ENCODE data around the gene RAI2.

RAI2 gene

GRCh38 chrX:17860811-17861488, at the start of gene RAI2:
Gene RAI2 (minus strand): TSS chrX:17861298. CDS start chrX:17802010, 59,288 bp downstream.
- no peak for DNase-seq (ENCODE audit: low read depth)

GRCh38 chrX:17888421-17888820, 27.3 kb upstream of the RAI2 start:
- no peak for DNase-seq (ENCODE audit: low read depth)

DNA sequence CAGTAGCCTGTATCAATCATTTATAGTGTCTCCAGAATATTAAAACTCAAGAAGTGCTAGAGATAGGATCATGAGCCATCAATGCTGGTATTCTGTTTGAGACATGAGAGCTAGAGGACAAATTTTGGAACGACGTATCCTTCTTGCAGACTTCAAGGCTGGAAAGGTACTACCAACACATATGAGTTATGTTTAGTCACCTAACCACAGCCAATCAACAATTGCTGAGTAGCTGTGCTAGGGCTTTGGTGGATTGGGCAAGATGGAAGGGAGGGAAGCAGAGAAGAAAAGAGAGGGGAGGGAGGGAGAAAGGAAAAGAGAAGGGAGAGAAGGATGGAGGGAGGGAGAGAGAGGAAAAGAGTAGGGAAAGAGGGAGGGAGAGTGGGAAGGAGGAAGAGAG, 21.6 kb upstream of the RAI2 start:
- no peak for DNase-seq (ENCODE audit: low read depth)

DNA sequence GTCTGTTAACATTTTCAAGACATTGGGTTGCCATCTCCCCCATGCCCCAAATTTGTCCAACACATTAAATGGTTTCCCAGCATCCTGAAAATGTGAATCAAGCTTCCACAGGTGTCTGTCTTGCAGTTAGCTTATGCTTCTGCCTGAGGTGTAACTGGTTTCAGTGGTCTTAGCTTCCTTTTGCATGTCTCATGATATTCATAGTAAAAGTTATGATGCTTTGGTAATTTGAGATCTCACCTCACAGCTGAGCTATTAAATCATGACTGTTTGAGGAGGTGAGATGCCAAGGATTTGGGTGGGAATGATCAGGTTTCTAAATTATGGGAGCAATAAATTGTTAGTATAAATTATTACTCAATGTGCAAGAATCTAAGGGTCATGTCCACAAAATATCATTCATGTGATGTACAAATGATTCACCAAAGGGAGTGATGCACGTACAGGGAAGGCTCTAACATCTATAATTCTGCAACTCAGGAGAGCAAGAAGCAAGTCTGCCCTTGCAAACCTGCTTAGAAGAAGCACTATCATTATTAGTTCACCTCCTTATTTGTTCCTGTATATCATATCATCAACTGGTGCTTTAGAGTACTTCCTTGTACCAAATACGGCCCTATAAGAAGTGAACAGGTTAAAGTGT, 17.1 kb upstream of the RAI2 start:
- DNase-seq (ENCODE audit: low read depth), result no peak

- no peak for DNase-seq (ENCODE audit: low read depth)
Measured at GRCh38 chrX:17876135-17876534, 15.0 kb upstream of the RAI2 start.

GRCh38 chrX:17869580-17869979, 8.5 kb upstream of the RAI2 start:
- DNase-seq (ENCODE audit: low read depth), result no peak

DNA sequence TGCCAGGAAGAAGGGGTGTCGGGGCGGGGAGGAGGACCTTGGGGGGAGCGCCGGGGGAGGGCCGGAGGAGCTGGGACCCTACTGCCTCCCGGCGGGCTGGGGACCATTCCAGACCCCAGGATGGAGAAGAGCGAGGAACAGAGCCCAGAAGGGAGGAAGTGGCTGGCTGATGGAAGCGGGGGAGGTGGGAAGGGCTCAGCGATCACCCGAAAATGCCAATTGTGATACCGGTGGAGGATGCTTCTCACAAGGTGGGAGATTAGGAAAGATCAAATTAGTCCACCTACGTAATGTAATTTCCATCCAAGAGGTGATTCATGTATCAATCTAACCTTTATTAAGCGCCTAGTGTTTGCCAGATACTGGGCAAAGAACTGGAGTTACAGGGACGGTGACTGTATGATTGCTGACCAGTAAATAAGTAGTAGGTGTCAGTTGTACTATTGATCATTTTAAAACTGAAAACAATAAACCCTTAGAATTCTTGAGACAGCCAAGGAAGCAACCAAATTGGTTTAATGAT, 452 bp upstream of the RAI2 start:
- DNase-seq (ENCODE audit: low read depth), result no peak

DNA sequence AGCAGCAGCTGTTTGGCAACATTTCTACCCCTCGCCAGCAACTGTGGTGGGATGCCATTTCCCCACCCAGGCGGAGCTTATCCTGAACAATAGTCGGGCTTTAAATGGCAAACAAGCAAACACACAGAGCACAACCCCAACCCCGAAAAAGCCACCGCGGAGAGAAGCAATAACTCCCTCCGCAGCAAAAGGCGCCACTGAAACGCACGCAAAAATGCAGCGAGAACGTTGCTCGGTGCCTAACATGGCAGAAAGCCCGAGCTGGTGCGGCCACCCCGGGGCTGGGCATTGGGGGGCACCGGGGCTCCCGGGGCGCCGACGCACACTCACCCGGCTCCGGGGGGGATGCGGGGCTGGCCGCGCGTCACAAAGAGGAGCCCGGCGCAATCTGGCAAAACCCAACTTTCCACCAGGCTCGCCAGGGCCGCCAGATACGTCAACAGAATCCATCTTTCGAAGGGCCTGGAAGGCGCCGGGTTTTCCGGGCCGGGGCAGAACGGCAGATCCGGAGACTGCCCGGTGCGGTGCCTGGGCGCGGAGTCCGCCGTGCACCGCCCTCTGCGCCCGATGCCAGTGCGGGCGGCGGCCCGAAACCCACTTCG, 818 bp downstream of the RAI2 start:
- no peak for DNase-seq (ENCODE audit: low read depth)

DNA sequence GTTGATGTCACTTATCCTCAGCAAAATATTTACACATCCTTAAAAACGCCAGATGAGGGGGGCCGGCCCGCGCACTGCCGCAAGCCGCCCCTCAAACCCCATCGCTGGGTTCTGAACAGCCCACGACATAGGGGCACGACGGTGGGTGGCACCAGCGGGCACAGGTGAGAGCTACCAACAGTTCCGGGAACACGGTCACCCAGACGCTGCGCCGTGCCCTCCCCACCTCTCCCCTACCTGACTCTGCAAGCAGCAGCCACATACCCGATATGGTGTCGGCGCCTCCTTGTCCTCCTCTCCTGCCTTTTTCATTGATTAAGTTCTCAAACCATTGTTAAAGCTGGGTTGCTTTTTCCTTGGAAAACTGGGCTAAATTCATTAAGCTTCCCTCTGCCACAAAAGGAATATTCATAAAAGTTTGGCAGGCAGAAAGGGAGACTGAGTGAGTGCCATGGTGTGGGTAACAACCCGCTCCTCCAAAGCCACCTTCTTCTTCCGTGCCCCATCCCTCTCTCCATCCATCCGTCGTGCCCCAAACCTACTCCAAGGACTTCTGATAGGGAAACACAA, 1.4 kb downstream of the RAI2 start:
- no peak for DNase-seq (ENCODE audit: low read depth)

GRCh38 chrX:17854531-17854930, 6.6 kb downstream of the RAI2 start:
- no peak for DNase-seq (ENCODE audit: low read depth)

DNA sequence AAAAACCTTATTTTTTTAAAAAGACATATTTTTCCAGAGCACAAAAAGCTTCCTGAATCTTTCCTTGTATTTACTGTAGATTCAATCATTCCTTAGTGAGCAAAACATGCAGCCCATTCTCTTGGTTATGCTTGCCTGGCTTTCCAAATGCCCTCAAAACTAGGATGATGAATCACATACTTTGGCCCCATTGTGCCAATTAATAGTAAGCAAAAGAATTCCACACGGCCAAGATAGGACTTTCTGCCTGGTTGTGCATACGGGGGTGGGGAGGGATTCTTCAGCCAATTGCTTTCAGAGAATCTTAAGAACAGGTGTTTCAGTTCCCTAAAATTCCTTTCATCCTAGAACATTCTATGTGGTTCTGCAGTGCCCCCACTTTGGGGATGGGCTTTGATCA, 7.0 kb downstream of the RAI2 start:
- no peak for DNase-seq (ENCODE audit: low read depth)

DNA sequence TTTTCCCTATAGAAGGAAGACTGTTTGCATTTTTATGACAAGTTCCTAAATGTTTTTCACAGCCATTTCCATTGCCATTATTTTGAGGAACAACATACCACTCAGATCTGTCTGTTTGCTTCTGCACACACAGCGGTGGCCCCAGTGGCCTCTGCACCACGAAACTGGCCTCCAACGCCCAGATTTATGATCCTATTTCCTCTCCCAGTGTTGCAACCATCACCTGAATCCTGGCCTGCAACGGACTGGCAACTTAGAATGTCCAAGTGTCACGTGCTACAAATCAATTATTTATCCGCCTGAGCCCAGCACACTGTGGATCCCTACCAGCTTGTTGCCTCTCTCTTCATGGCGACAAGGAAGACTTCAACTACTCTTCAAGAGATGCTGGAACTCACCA, 9.2 kb downstream of the RAI2 start:
- no peak for DNase-seq (ENCODE audit: low read depth)

DNA sequence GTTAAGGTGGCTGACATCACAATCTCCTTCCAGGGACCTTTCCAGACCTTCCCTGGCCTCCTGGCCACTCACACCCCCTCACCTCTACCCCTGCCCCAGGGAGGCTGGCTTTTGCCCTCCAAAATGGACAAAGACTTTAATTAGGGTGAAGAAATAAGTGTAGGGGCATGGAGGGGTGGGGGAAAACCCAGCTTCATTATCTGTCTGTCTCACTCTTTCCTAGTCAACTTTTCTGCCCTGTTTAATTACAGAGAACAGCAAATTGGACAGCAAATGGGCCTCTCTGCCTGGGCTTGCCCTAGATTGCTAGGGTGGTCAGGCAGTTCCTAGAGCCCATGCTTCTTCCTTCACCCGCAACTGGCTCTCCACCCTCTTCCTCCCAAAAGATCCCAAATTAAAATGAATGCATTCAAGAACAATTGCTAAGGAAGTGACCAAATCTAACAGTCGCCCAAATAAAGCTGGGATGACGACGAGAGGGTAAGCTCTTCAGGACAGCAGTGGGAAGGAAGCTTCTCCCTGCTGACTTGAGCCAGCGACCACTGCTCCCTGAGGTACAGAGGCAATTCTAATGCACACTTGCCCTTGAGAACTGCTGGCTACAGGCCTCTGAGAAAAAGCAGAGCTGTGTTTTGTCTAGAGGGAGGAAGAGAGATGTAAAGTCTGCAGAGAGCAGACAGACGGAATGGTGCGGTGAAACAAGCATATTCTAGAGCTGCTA, 12.4 kb downstream of the RAI2 start:
- no peak for DNase-seq (ENCODE audit: low read depth)

- no peak for DNase-seq (ENCODE audit: low read depth)
Measured at GRCh38 chrX:17846045-17846444, 15.1 kb downstream of the RAI2 start.

- no peak for DNase-seq (ENCODE audit: low read depth)
Measured at GRCh38 chrX:17844236-17844635, 16.9 kb downstream of the RAI2 start.

DNA sequence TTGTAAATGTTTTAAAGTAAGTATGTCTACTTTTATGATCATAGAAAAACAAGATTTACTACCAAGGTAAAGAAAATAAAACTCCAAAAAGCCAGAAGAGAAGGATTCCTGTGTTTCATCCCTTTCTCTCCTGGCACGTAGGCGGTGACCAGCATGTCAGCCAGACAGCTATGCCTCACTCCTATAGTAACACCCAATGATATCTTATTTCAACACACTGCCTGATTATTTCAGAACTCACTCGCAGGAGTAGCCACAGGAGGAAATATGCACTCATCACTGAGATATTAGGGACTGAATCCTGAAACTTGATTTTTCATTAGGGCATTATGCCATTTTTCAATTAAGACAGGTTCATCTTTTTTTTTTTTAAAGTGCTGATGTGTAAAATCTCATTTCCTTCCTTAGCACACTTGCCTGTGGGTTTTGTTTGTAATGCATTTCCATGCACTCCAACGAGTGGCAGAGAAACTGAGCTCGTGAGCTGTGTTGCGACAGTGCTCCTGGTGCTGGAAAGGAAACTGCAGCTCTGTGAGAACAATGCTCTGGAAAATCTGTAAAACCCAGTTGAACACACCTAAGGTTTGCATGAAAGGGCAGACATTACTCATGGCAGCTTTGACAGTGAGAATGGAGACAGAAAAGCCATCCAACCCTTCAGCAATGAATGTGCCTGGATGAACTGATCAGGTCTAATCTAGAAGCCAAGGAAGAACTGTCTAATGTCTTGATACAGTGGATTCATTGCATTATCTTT, 18.2 kb downstream of the RAI2 start:
- no peak for DNase-seq (ENCODE audit: low read depth)

DNA sequence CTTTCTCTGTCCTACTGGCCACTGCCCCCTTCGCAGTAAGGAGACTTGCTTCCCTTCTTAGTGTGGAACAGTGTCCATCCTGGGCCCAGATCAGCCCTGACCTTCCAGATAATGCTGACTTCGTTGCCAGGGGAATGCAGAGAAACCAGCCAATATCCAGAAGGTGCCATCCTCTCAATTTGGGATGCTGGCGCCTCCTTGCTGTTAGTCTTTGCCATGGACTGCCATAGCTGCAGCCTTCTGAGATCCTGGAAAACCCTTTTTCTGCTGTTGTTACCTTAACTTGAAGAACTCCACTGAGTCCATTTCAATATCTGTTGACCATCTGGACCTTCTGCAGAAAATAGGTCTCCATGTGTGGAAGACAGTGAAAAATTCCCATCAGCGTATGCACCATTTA, 21.8 kb downstream of the RAI2 start:
- no peak for DNase-seq (ENCODE audit: low read depth)

DNA sequence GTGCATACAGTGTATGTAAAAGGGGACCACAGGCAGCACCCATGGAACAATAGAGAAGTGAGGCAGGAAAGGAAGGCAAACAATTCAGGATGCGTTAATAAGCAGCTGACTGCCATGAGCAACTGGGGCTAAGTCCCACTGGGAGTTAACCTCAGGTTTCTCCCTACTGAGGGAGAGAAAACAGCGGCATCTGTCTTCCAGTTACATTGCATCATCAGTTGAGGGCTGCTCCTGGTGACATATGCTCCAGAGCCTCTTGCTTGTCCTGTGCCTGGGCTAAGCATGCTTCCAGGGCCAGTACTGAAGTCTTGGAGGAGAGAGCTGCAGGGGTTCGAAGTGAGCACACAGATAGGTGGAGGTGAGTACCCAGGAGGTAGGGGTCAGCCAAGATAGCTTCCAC, 24.3 kb downstream of the RAI2 start:
- DNase-seq (ENCODE audit: low read depth), result no peak

DNA sequence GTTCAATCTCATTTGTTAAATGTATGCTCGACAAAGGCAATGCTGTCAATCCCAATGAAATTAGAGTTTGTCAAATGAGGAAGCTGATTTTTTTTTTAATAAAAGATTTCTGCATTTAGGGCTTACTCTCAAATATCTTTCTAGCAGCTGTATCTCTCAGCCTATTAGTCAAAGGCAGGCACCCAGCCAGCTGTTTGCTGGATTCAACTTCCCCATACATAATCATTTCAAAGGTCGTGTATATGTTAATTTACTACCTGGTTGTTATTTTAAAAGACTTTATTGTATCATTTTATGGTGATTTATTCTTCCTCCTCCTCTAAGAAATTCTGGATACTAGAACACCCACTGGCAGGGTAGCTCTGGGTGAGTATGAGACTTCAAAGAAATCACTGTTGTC, 27.1 kb downstream of the RAI2 start:
- no peak for DNase-seq (ENCODE audit: low read depth)

DNA sequence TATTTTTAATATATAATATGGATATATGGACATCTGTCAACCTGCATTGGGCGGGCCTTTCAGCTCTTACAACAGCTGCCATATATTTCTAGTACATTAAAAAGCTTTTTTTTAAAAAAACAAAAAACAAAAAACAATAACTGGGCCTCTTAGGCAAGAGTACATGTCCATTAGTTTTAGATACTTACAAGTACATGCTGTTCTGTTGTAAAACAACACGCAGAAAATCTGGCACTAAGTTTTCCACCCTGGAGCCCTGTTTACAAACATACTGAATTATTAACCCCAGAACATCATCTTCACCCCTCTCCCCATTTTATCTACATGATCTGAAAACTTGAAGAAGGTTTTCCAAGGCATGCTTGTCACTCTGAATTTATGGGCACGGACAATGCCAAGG, 29.8 kb downstream of the RAI2 start:
- no peak for DNase-seq (ENCODE audit: low read depth)

- no peak for DNase-seq (ENCODE audit: low read depth)
Measured at GRCh38 chrX:17830211-17830610, 30.9 kb downstream of the RAI2 start.

DNA sequence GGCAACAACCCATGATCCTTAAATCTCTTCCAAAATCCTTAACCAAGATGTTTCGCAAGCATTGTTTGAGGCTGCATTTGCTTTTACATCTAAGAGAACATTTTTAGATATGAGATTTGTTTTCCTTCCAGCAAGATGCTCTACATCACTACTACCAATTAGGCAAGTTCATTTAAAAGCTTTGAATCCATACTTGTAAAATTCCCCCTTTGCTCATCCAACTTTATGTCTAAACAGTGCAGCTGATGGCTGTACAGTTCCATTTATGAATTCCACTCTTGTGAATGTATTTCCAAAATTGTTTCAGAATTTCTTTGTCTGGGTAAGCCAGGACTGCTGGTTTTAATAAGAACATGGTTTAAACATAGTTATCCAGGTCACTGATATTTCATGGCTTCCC, 31.5 kb downstream of the RAI2 start:
- no peak for DNase-seq (ENCODE audit: low read depth)
